ENCODE results near the gene SPECC1. TPM values are rescaled to one million over a fixed set of nuclear protein-coding genes. Genes with fewer than 3 reads are reported as not detected.

The SPECC1 gene
- total RNA-seq, 2 donors from 2014 or later: 10.3 to 13.5 TPM

GRCh38 chr17:20092261-20092867 lies 83.2 kb downstream of the SPECC1 start:
- Histone ChIP-seq H3K4me3 (no peak overlapping the region), H3K9me3 (no peaks in the 10 kb centered on the region), H3K4me1 (peaks cover 0 to 48% of the 10 kb centered on the region in 2 donors), H3K27ac (peak overlapping the region; percentile 87 to 91), H3K27me3 (no peaks in the 10 kb centered on the region), H3K36me3 (no peaks in the 10 kb centered on the region)
- no peak for TF ChIP-seq CTCF (IDR thresholded peaks at IDR 0.05)
- DNase-seq (ENCODE audit: low spot score): no peak

- H3K36me3 ChIP-seq: no peaks in the 10 kb centered on the region
- H3K4me3 ChIP-seq: no peak overlapping the region
- no peaks in the 10 kb centered on the region for H3K27me3 ChIP-seq
- peak overlapping the region in 1 of 2 donors; percentile 87 for H3K27ac ChIP-seq
- H3K4me1 ChIP-seq: peaks cover 0 to 43% of the 10 kb centered on the region in 2 donors
- no peak for DNase-seq (ENCODE audit: low spot score)
- no peak for TF ChIP-seq CTCF (IDR thresholded peaks at IDR 0.05)
- no peaks in the 10 kb centered on the region for H3K9me3 ChIP-seq
These were observed 83.9 kb downstream of the SPECC1 start for GRCh38 chr17:20092973-20093626.

GRCh38 chr17:20094777-20095176 lies 85.6 kb downstream of the SPECC1 start:
- Histone ChIP-seq H3K27me3 (no peaks in the 10 kb centered on the region), H3K27ac (peak overlapping the region; percentile 73 to 87), H3K4me1 (peaks cover 0 to 40% of the 10 kb centered on the region in 2 donors), H3K4me3 (no peak overlapping the region), H3K36me3 (no peaks in the 10 kb centered on the region), H3K9me3 (no peaks in the 10 kb centered on the region)
- TF ChIP-seq CTCF (IDR thresholded peaks at IDR 0.05): no peak
- no peak for DNase-seq (ENCODE audit: low spot score)

DNA sequence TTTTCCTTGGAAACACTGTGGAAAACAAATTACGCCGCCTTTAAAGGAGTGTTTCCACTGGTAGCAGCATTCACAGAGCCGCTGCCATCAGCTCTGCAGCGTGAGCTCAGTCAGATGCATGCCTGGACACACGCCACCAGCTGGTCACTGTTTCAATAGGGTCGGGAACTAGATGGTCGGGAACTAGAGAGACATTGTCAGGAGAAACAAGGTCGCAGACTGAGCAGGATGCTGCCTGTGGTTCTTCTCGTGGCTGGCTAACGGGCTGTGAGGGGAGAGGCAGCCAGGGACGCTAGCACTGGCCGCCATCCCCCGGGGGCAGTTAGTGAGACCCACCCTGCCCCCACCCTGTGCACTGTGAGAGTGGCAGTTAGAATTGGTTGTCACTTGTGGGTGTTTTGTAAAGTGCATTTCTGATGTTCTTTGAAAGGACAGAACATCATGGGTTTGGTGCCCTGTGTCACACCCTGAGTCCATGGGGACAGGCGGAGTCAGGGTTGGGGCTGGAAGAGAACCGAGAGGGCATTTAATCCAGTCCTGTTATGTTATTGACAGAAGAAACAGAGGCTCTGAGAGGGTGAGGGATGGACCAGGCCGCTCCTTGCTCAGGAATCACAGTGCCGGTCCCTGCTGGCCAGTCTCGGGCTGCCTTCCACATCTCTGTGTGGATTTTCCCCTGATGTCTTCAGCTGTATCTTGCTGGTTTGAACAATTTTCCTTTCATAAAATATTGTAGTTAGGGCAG lies 86.3 kb downstream of the SPECC1 start:
- H3K9me3 ChIP-seq: no peaks in the 10 kb centered on the region
- peak overlapping the region in 1 of 2 donors; percentile 6 for H3K4me3 ChIP-seq
- peak in 1 of 2 donors; percentile 50 for TF ChIP-seq CTCF (IDR thresholded peaks at IDR 0.05)
- DNase-seq (ENCODE audit: low spot score): peak; percentile 77
- H3K27me3 ChIP-seq: no peaks in the 10 kb centered on the region
- H3K27ac ChIP-seq: peak overlapping the region; percentile 73 to 87
- peaks cover 0 to 36% of the 10 kb centered on the region in 2 donors for H3K4me1 ChIP-seq
- no peaks in the 10 kb centered on the region for H3K36me3 ChIP-seq

DNA sequence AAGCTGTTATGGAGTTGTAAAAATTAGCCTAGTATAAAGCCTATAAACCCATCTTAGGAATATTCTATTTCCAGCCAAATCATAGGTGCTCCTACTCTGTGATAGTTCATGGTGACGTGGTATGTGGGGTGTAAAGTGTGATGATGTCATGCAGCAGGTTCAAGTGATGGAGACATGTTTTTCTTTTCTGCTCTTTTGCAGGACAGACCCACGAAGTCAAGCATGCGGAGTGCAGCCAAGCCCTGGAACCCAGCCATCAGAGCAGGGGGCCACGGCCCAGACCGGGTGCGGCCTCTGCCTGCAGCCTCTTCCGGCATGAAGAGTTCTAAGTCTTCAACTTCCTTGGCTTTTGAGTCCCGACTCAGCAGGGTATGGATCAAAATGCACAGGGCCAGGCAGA lies 87.3 kb downstream of the SPECC1 start:
- Histone ChIP-seq H3K4me3 (no peak overlapping the region), H3K27ac (peak overlapping the region; percentile 73 to 87), H3K4me1 (peaks cover 0 to 26% of the 10 kb centered on the region in 2 donors), H3K36me3 (no peaks in the 10 kb centered on the region), H3K27me3 (no peaks in the 10 kb centered on the region), H3K9me3 (no peaks in the 10 kb centered on the region)
- no peak for TF ChIP-seq CTCF (IDR thresholded peaks at IDR 0.05)
- no peak for DNase-seq (ENCODE audit: low spot score)
